GM18909 (cell line): ENCODE measurements around the gene CHRNA1.

ENCODE experiments used
- ATAC-seq: cut with Tn5 transposase; IDR thresholded peaks from one replicate; pipeline ENCODE4 v1.9.1; 2021; ENCODE audit warnings: mild to moderate bottlenecking; ENCODE audit not compliant: unreplicated experiment, poor library complexity

CHRNA1 gene

DNA sequence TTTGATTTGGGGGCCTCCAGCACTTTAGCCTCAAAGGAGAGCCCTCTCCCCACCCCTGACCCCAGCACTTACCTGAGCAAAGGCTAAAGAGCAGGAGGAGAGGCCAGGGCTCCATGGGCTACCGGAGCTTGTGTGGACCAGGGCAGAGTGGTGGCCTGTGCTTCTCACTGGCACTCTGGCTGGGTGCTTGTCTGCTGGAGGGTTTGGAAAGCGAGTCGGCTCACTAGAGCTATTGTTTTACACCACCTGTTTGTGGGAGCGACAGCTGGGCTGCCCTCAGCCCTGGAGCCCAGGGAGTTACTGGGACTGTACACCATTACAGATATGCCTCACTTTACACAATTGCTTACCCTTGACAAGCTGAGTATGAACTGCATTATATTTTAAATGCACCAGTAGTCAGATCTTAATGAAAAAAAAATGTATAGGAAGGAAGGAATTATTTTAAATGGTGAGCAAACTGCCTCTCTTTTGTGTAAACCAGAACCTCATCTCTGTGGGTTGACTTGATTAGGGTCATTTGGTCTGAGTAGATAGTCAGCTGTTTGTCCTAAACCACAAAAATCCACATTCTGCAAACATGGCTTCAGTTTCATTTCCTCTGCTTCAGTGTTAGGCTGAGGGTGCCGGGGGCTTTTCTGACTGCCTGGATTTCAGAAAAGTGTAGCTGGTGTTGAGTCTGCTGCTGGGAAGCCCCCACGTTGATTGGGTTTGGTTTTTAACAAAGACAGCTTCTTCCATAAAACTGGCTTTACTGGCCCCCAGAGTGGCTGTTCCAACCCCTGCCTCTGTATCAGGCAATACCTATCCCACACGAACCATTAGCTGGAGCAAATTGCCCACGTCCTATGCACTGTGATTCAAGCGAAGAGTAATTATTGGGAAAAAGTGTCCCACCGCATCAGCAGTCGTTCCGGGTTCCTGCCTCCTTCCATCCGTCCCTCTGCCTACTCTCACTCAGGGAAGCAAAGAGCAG is at the start of gene CHRNA1:
Gene CHRNA1, minus strand, starts transcription at position 193 of the 976 bp plus-strand sequence. Its CDS starts 78 bp downstream, at position 115.
- no peak for ATAC-seq

DNA sequence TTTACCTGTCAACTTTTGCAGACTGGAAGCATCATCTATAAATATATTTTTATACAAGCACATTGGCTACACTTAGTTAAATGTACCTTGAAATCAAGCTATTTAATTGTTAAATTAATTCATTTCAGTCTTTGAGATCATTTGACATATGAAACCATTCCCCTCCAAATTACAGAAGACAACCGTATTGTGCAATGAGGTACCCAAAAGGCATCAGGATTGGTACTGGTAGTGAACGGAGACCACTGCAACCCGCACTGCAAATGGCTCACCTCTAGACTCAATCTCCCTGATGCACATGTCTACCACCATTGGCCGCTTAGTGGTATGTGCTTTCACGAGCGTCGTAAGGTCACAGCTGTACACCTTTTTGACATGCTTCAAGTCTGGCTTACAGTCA is 47.8 kb upstream of the CHRNA1 start:
- ATAC-seq, result no peak

DNA sequence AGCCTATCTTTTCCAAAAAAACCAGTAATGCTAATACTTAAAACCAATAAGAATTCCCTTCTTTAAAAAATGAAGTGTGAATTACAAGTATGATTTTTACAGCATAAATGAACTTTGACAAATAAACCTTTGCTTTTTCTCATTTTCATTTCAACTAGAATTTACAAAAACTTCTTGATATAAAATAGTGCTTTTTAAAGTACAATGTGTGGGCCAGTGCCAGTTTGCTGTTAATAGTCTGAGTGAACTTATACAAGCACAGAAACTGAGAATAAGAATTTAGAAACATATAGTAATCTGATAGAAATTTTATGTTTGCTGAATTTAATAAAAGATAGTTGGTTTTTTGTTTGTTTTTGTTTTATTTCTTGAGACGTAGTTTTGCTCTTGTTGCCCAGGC is 43.7 kb upstream of the CHRNA1 start:
- ATAC-seq, result no peak

DNA sequence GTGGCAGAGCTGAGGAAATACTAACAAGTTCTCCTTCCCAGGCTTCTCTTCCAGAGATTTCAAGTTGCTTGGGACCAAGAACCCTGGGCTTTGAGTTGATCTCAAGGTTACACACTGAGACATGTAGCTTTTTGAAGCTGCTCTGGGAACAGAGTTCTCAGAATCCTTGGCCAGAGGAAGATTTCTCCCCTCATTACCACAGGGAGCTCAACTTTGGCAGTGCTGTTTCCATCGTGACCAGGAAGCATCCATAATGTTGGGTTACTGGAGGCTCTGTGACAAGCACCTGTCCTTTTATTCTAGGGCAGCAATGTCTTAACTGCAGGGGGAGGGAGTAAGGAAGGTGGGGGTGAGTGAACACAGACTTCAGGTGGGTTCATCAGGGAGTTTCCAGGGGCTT is 41.5 kb upstream of the CHRNA1 start:
- no peak for ATAC-seq

DNA sequence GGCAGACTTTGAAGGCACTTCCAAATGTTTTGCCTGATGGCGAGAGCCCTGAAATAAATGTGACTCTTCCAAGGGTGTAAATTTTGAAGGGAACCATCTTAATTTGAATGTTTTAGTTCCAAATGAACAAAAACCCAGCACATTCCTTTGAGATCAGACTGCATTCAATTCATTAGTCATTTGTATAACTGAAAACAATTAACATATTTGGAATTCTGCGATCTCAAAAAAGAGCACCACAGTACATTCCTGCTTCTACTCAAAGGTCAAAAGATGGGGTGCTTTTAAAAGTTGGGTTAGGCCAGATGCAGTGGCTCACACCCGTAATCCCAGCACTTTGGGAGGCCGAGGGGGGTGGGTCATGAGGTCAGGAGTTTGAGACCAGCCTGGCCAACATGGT is 38.2 kb upstream of the CHRNA1 start:
- ATAC-seq, result no peak

DNA sequence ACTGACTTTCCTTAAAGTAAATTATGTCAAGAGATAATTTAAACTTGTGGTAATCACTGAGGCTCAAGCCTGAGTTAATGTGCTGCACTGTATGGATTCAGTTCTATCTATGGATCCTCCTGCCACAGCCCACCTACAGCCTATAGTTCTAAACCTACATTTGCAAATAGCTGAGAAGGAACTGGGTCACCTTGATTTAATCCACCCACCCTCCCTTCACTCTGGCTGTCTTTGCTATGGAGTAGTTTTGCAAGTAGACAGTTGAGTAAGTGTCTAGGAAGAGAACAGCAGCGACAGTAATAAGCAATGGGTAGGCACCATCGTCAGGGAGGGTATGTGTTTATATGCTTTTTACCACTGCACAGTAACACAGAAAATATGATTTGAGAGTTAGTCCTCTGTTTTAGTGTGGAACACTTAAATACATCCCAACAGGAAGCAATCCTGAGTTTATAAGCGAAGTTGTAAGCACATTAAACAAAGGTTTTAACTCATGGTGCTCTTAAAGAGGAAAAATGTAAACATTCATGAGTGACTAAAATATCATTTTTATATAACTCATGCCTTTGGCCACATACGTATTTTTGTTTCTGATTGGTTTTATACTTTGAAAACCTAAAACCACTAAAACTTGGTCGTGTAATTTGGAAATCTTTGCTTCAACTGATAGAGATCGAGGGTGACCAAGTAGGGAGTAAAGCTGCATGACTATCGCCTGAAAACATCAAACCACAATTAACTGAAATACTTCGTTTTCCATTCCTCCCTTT is 36.3 kb upstream of the CHRNA1 start:
- ATAC-seq, result no peak

DNA sequence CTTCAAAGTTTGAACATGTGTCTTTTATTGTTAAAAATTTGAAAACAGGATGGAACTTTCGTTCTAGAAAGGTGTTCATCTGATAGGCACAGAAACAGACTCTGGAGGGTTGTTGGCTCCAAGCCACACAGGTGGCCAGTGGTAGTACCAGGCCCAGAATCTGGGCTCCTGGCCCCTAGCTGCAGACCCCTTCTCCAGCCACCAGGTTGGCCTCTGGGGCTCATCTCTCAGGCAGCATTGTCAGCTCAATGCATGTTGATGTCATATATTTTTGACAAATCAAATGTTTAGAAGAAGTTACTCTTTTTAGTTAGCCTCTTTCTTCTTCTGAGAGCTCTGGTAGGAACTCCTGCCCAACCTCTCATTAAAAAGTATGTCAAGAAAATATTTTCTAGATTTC is 34.5 kb upstream of the CHRNA1 start:
- ATAC-seq, result no peak

DNA sequence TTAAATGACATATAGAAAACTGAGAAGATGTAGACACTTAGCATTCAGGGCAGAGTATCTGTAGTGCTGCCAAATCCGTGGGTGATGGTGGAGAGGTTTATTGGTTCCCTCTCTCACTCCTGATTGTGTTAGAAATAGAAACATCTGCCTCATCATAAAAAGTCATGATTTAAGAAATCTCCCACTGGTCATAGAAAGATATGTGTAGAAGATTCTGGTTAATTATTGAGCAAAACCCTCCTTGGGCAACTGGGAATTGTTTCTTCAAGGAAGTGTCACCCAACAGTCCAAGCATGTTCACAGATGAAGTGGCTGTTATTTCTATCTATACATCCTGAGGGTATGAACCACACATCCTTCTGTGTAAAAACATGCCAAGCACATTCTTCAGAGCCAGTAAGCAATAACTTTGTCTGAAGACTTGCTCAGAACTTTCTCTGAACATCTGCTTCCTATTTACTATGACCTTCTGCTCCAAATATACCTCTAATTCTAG is 33.6 kb upstream of the CHRNA1 start:
- ATAC-seq, result no peak

DNA sequence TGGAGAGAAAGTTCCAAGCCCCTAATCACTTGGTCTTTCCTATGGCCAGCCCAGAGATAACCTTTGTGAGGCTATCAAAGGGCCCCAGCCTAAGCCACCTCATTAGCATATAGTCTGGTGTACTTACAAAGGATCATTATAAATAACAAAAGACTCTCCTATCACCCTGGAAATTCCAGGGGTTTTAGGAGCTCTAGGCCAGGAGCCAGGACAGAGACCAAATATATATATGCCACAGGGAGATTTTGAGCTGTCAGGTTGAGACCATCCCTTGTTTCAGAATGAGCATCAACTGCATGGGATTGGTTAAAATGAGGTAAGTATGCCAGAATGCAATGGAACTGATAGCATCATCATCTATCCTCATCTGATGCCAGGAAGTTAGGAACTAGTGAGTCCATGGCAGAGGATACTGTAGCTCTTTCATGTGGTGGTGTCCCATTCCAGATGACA is 32.1 kb upstream of the CHRNA1 start:
- no peak for ATAC-seq

DNA sequence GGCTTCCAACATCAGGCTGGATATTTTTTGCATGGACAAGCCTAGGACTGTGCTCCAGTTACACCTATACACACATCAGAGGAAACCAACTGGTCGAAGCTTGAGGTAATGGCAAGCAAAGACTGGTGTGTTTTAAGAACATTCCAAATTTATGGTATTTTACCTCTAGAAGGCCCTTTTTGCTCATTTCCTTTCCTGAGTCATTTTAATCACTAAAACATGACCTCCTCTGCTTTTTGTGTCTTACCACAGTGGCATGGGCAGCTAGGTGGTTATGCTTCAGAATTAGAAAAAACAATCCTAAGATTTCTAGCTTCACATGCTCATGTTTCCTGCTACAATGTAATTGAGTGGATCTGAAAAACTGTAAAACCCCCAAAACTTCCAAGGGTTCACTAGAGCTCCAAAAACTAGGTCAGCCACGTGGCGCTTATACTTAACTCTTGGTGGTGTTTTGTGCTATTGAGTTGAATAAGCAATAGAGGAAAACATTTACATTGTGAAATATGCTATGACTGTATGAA is 30.6 kb upstream of the CHRNA1 start:
- no peak for ATAC-seq

DNA sequence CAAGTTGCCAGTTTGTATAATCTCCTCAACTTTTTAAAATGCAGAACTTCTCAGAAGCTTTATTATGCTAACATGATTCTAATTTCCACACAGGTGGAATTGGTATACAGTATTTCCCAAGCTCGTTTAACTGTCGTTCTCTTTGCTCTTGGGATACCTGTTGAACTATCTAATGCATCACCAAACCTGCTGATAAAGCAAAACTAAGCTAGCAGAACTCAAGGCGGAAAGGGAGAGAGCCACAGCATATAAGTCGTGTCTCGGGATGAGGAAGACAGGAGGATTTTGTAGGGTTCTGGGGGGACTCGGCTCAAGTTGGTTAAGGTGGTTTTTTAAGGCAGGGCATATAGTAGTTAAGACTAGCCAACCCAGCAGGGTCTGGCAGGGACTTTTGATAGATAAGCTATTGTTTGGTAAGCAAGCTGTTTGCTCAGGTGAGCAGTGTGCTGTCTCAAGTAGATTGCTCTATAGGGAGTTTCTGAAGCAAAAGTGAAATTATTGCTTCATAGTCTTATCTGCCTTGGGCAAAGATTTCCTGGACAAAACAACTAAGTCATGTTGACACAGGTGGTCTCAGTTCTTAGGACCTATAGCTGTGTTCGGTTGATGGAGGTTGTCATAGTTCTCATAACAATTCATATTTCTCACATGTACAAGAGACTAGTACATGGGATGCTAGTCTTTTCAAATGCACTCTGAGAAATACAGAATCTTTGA is 28.2 kb upstream of the CHRNA1 start:
- no peak for ATAC-seq

DNA sequence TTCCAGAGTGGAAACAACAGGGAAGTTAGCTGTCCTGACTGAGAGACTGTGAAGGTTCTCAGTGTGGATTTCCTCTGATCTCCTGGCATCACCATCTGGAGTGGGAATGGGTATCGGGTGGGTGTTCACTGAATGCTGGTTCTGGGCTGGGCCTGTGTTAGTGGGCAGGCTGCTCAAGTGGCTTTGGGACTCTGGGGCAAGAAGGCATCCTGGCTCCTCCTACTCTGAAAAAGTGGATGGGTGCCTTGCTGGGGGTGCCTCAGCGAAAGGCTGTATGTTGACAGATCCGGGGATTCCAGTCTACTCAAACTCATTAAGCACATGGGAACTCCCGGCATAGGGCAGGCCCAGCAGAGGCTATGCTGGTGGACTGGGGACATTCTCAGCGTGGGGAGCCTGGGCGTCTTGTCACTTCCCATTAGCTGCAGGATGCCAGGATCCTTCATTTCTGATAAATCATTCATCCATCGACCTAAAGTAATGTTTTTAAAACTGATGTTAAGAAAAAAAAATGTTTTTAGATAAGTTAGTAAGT is 27.5 kb upstream of the CHRNA1 start:
- ATAC-seq, result no peak

DNA sequence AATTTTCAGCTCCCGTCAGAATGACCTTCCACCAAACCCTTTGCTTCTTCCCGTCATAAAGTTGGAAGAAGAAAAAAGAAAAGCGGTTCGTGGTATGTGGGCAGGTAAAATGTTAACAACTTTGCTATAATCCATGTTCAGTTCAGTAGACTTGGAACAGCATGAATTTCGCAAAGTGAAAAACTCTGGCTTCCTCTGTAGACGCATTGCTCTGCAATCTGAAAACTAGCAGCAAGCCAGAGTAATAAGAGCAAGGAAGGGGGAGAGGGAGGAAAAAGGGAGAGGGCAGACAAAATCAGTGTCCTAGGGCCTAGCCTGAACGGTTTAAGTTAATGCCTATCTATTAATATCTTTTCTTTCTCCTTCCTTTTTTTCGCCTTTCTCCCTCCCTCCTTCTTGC is 26.7 kb upstream of the CHRNA1 start:
- no peak for ATAC-seq

DNA sequence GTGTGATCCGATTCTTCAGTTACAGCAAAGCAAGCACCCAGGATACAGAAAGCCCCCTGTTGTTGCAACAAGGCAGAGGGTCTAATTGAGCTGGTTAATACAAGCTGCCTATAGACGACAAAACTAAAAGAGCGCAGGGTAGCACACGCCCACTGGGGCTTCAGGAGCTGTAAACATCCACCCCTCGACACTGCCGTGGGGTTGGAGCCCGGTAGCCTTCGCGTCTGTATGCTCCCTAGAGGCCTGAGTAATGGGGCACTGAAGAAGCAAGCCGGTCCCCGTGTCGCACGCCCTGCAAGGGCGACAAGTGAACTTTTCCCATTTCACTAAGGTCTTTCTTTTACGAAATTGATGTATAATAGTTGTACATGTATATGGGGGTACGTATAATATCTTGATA is 24.7 kb upstream of the CHRNA1 start:
- no peak for ATAC-seq

DNA sequence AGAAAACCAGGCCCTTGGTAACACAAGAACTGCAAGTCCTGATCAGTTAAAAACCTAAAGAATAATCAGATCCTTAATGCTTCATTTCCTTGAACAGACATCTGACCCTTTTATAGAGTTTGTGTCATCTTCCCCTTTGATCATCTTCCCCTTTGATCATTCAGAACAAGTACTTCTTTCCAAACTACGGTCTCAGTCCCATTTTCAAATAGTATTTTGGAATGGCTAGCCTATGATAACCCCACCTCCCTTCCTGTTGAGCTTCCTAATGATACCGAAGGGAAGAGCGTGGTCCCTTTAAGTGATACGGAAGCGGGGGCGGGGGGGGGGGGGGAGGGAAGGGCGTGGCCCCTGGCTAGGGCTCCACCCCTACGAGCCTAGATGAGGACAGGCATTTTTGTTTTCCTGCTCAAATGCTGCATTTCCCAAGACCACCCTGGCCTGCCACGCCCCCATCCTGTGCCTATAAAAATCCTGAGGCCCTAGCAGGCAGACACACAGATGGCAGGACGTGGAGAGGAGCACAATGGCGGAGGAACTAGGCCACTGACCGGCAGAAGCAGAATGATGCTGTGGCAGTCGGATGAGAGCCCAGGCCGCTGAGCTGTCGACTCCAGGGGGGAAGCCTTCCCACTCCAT is 24.1 kb upstream of the CHRNA1 start:
- no peak for ATAC-seq

DNA sequence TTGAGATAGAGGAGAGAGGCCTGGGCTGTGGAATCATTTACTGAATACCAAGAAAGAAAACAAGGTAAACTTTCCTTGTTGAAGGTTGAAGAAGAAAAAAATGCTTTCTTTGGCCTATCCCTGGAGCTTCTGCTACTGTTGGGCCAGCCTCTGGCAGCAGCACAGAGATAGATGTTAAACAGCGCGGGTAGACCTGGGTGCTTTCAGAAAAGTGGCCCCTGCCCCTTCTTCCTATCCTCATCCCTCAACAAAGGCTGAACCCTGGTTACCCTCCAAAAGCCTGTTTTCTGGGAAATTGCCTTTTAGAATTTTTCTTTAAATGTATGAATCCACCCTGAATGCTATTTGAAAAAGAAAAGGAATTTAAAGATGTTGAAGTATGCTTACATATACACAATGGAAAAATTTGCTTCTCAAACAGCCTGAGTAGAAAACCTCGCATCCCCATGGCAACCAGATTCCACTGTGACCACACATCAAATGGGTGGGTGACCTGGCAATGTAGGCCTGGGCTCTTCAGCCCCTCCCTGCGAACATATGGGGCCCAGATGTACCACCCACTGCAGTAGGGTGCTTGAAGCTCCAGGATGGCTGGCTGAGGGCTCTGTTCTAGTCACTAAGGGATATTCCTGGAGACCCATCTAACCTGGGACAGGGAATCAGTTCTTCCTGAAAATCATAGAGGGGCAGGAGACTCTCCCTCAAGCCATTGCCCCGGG is 23.4 kb upstream of the CHRNA1 start:
- ATAC-seq, result no peak

DNA sequence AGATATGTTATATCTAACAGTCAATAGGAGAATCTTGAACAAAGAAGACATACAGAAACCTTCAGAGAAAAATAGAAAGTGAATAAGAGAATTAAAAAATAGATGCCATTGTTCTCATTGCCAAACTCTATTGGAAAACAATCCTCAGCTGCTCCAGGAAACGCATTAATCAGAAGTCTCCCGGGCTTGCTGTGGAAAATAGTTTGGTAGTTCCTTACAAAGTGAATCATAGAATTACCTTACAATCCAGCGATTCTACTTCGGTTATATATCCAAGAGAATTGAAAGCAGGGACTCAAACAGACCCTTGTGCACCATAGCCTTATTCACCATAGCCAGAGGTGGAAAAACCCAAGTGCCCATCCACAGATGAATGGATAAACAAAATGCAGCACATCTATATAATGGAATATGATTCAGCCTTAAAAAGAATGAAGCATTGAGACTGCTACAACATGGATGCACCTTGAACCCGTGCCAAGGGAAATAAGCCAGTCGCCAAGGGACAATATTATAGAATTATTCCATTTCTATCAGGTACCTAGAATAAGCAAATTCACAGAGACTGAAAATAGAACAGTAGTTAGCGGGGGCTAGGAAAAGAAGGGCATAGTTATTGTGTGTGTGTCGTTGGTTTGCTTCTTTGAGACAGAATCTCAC is 21.9 kb upstream of the CHRNA1 start:
- no peak for ATAC-seq

DNA sequence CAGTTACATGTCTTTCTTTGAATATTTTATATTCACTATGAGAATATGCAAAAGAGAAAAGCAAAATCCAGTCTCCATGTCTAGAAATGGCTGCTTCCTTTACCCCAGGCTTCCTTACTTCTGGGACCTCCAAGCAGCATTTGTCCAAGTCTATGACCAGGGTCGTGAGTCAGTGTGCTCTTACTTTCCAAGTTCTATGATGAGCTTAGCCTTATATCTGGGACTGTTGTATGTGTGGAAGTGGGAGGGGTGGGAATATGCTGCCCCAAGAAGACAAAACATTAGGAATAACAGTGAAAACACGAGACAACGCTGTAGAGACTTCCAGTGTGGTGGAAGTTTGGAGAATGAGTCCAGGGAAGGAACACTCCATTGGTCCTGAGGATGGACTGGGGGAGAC is 21.2 kb upstream of the CHRNA1 start:
- ATAC-seq, result no peak
